Tibial nerve (tissue), 4 donors: ENCODE results near the gene ERG. TPM values are rescaled to one million over a fixed set of nuclear protein-coding genes. Genes with fewer than 3 reads are reported as not detected.

Source experiments
- DNase-seq, 2 donors: peaks; one replicate each; pipeline ENCODE4 v3.0.0-alpha.2; 2019; ENCODE audit warnings: low spot score in 2 of 2
- H3K27ac ChIP-seq, 4 donors: fragments of 200-600 bp; sonication (generic) in 3 of 4; one replicate each; pipeline ENCODE4 v1.5.1; 2017 to 2019; ENCODE audit warnings: mild to moderate bottlenecking in 1 of 4
- H3K27me3 ChIP-seq, 2 donors: fragments of 200-600 bp; sonication (generic) in 1 of 2; one replicate each; pipeline versions ENCODE4 v1.5.1 to v1.6.0; 2017 to 2019
- H3K36me3 ChIP-seq, 3 donors: fragments of 200-600 bp; sonication (generic); one replicate each; pipeline ENCODE4 v1.5.1; 2018 to 2019
- H3K4me1 ChIP-seq, 4 donors: fragments of 200-600 bp; sonication (generic) in 3 of 4; one replicate each; pipeline ENCODE4 v1.5.1; 2017 to 2019
- H3K4me3 ChIP-seq, 4 donors: fragments of 200-600 bp; sonication (generic) in 3 of 4; one replicate each; pipeline ENCODE4 v1.5.1; 2017 to 2019; ENCODE audit warnings: mild to moderate bottlenecking in 1 of 4, moderate library complexity in 1 of 4
- H3K9me3 ChIP-seq, 4 donors: fragments of 200-600 bp; sonication (generic) in 3 of 4; one replicate each; pipeline ENCODE4 v1.5.1; 2017 to 2019
- EP300 ChIP-seq, 2 donors: sonication (generic); formaldehyde crosslinking; IDR thresholded peaks; one replicate each; pipeline ENCODE4 v1.6.1; 2017; ENCODE audit warnings: antibody characterized with exemption in 2 of 2, mild to moderate bottlenecking in 1 of 2
- POLR2A ChIP-seq, 2 donors: fragments of 450-650 bp; IDR thresholded peaks; one replicate each; pipeline ENCODE4 v1.6.1; 2017; ENCODE audit warnings: antibody characterized with exemption in 2 of 2, mild to moderate bottlenecking in 2 of 2, moderate library complexity in 2 of 2
- WGBS, 2 donors: methylation state at CpG; one replicate each; pipeline ENCODE4 v1.1.5; 2018; 5-methylcytosine and 5-hydroxymethylcytosine counted together
- total RNA-seq, 4 donors: library from RNA; depleted of rRNA; stranded (reverse); fragments of >200 nt; gene quantifications; one replicate each; pipeline ENCODE4 v1.1.0, GENCODE V29; 2016
- TF ChIP-seq, protein P1 (sequence below), 5 experiments: fragments of 200-600 bp in 3 of 5; fragments of 450-650 bp in 2 of 5; sonication (generic) in 3 of 5; IDR thresholded peaks; one replicate each; pipeline ENCODE4 v1.5.1; 2016 to 2019; ENCODE audit warnings: antibody characterized with exemption in 5 of 5, mild to moderate bottlenecking in 3 of 5, moderate library complexity in 2 of 5

ERG gene
- total RNA-seq, 4 donors from 2014 or later = 5.9 to 20.4 (median 17.6) TPM

GRCh38 chr21:38441153-38441552, 57.1 kb downstream of the ERG start:
- DNase-seq = no peak
- H3K4me3 ChIP-seq = no peak overlapping the region
- no peaks in the 10 kb centered on the region for H3K36me3 ChIP-seq
- H3K4me1 ChIP-seq = peaks cover 0 to 23% (median 0%) of the 10 kb centered on the region in 4 donors
- WGBS, 2 donors = 87 to 90% methylated on average over 2 of the region's 2 CpGs
- no peak for TF ChIP-seq EP300 (IDR thresholded peaks at IDR 0.05)
- TF ChIP-seq, protein P1, sequence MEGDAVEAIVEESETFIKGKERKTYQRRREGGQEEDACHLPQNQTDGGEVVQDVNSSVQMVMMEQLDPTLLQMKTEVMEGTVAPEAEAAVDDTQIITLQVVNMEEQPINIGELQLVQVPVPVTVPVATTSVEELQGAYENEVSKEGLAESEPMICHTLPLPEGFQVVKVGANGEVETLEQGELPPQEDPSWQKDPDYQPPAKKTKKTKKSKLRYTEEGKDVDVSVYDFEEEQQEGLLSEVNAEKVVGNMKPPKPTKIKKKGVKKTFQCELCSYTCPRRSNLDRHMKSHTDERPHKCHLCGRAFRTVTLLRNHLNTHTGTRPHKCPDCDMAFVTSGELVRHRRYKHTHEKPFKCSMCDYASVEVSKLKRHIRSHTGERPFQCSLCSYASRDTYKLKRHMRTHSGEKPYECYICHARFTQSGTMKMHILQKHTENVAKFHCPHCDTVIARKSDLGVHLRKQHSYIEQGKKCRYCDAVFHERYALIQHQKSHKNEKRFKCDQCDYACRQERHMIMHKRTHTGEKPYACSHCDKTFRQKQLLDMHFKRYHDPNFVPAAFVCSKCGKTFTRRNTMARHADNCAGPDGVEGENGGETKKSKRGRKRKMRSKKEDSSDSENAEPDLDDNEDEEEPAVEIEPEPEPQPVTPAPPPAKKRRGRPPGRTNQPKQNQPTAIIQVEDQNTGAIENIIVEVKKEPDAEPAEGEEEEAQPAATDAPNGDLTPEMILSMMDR (IDR thresholded peaks at IDR 0.05) = no peak
- TF ChIP-seq POLR2A (IDR thresholded peaks at IDR 0.05) = no peak
- H3K9me3 ChIP-seq = no peaks in the 10 kb centered on the region
- H3K27me3 ChIP-seq = no peaks in the 10 kb centered on the region
- no peak overlapping the region for H3K27ac ChIP-seq

- no peak overlapping the region for H3K4me3 ChIP-seq
- TF ChIP-seq EP300 (IDR thresholded peaks at IDR 0.05) (no peak), POLR2A (IDR thresholded peaks at IDR 0.05) (no peak)
- TF ChIP-seq, protein P1 (IDR thresholded peaks at IDR 0.05) = no peak
- no peak for DNase-seq
- H3K9me3 ChIP-seq = no peaks in the 10 kb centered on the region
- H3K27ac ChIP-seq = no peak overlapping the region
- no peaks in the 10 kb centered on the region for H3K36me3 ChIP-seq
- peaks cover 0 to 27% (median 0%) of the 10 kb centered on the region in 4 donors for H3K4me1 ChIP-seq
- H3K27me3 ChIP-seq = no peaks in the 10 kb centered on the region
- 60 to 73% methylated on average over 5 of the region's 5 CpGs for WGBS, 2 donors
These were observed 57.5 kb downstream of the ERG start for GRCh38 chr21:38440746-38441145.

DNA sequence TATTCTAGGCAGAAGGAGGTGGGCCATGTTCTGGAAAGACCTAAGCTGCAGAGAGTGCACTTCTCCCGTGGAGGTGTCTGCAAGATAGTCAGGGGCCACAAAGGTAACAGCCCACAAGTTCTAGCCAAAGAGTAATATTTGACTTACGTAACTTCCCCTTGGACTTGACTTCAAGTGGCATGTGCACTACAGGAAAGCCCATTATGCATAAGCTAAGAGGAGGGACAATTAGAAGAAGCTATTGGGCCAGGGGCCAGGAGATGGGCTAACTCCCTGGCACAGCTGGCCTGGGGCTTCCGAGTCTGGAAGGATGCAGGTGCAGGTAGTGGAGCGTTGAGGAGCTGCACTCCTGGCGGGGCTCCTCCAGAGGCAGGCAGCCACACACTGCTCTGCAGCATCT, 58.3 kb downstream of the ERG start:
- no peak overlapping the region for H3K27ac ChIP-seq
- no peaks in the 10 kb centered on the region for H3K9me3 ChIP-seq
- H3K4me1 ChIP-seq = peaks cover 0 to 34% (median 0%) of the 10 kb centered on the region in 4 donors
- H3K36me3 ChIP-seq = no peaks in the 10 kb centered on the region
- H3K27me3 ChIP-seq = no peaks in the 10 kb centered on the region
- 62 to 76% methylated on average over 3 to 4 of the region's 5 CpGs for WGBS, 2 donors
- TF ChIP-seq, protein P1 (IDR thresholded peaks at IDR 0.05) = no peak
- TF ChIP-seq EP300 (IDR thresholded peaks at IDR 0.05) (no peak), POLR2A (IDR thresholded peaks at IDR 0.05) (no peak)
- DNase-seq = no peak
- no peak overlapping the region for H3K4me3 ChIP-seq

- 37 to 47% methylated on average over 6 of the region's 6 CpGs for WGBS, 2 donors
- H3K4me1 ChIP-seq = peaks cover 0 to 38% (median 0%) of the 10 kb centered on the region in 4 donors
- H3K27me3 ChIP-seq = no peaks in the 10 kb centered on the region
- H3K9me3 ChIP-seq = no peaks in the 10 kb centered on the region
- TF ChIP-seq, protein P1 (IDR thresholded peaks at IDR 0.05) = no peak
- TF ChIP-seq EP300 (IDR thresholded peaks at IDR 0.05) (no peak), POLR2A (IDR thresholded peaks at IDR 0.05) (no peak)
- no peak for DNase-seq
- no peak overlapping the region for H3K4me3 ChIP-seq
- H3K36me3 ChIP-seq = no peaks in the 10 kb centered on the region
- H3K27ac ChIP-seq = no peak overlapping the region
These were observed 58.9 kb downstream of the ERG start for GRCh38 chr21:38439426-38439825.

DNA sequence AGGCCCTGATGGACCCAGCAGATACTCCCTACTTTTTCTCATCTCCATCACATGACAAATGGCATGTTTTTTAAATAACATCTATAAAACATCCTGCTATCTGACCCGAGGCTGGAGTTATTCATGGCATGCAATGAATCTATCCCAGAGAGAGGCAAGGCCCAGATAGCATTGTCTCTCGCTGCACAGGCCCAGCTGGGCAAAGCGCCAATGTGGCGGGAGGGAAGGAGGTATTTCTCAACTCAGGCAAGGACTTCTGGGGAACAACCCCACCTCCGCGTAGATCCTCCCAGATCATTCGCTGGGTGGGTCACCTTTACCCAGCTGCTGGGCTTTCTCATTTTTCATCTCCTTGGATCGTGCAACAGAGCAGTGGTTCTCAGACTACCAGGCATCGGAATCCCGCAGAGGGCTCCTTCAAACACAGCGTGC, 59.8 kb downstream of the ERG start:
- Histone ChIP-seq H3K27ac (peak overlapping the region in 1 of 4 donors; percentile 36), H3K4me3 (no peak overlapping the region), H3K36me3 (no peaks in the 10 kb centered on the region), H3K9me3 (no peaks in the 10 kb centered on the region), H3K27me3 (no peaks in the 10 kb centered on the region), H3K4me1 (peaks cover 0 to 38% (median 0%) of the 10 kb centered on the region in 4 donors)
- DNase-seq = peak in 1 of 2 donors; percentile 45
- 69 to 74% methylated on average over 11 of the region's 11 CpGs for WGBS, 2 donors
- TF ChIP-seq POLR2A (IDR thresholded peaks at IDR 0.05) (no peak), EP300 (IDR thresholded peaks at IDR 0.05) (peak in 1 of 2 donors; percentile 29)
- TF ChIP-seq, protein P1 (IDR thresholded peaks at IDR 0.05) = no peak
